ENCODE measurements around the gene SIGLEC12. TPM values are rescaled to one million over a fixed set of nuclear protein-coding genes. Genes with fewer than 3 reads are reported as not detected.

The SIGLEC12 gene
- total and polyA plus RNA-seq, 9 of the 15 experiments (the other 6 are each of a cell fraction or from before 2014, with no cell fraction given) = 0.08 to 1.3 (median 0.54) TPM

DNA sequence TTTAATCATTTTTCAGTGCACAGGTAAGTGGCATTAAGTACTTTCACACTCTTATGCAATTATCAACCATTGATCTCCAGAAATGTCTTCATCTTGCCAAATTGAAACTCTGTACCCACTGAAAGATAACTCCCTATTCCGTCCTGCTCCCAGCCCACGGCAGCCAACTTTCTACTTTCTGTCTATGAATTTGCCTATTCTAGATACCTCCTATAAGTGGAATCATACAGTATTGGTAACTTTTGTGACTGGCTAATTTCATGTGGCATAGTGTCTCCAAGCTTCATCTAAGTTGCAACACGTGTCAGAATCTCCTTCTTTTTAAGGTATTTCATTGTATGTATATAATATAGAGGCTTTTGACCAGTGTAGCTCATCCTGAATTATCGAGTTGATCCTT lies 29.0 kb downstream of the SIGLEC12 start (continued):
- TF ChIP-seq SMAD4 (CRISPR knock-in tag; conservative IDR thresholded peaks at IDR 0.05) (0 out of 2 replicates have a peak, but pooled peaks have one; percentile 7), NELFE (IDR thresholded peaks at IDR 0.05; ENCODE audit: insufficient read depth, insufficient read length) (no peak), MCM5 (IDR thresholded peaks at IDR 0.05; ENCODE audit: low read depth) (no peak), PHB2 (IDR thresholded peaks at IDR 0.05; ENCODE audit: low read depth) (no peak), PTBP1 (IDR thresholded peaks at IDR 0.05; ENCODE audit: low read depth, low read length) (no peak), ZBTB8A (IDR thresholded peaks at IDR 0.05; ENCODE audit: partially characterized antibody) (no peak), NR2C1 (IDR thresholded peaks at IDR 0.05) (no peak), NR2C1 (tag; IDR thresholded peaks at IDR 0.05) (no peak)
- TF ChIP-seq, protein P1, sequence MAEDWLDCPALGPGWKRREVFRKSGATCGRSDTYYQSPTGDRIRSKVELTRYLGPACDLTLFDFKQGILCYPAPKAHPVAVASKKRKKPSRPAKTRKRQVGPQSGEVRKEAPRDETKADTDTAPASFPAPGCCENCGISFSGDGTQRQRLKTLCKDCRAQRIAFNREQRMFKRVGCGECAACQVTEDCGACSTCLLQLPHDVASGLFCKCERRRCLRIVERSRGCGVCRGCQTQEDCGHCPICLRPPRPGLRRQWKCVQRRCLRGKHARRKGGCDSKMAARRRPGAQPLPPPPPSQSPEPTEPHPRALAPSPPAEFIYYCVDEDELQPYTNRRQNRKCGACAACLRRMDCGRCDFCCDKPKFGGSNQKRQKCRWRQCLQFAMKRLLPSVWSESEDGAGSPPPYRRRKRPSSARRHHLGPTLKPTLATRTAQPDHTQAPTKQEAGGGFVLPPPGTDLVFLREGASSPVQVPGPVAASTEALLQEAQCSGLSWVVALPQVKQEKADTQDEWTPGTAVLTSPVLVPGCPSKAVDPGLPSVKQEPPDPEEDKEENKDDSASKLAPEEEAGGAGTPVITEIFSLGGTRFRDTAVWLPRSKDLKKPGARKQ (CRISPR knock-in tag; IDR thresholded peaks at IDR 0.05) = no peak

DNA sequence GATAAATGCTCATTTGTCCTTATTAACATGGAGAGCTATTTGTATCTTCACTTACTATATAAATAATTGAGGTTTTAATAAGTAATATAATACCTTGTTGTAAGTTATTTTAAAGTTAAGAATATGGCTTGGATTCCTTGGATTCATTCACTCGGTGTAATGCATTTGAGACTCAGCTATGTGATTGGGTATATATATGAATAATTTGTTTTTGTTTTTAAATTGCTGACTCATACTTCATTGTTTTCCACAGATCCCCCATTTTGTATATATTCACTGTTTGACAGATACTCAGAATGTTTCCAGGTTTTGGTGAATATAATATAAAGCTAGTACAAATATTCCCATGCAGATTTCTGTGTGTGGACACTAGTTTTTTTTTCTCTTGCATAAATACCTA lies 30.1 kb downstream of the SIGLEC12 start:
- intact Hi-C loops (cut with micrococcal nuclease) (loop anchor here (5.0 kb wide), 2 partner anchors 96 to 171 kb away; no protein-coding TSS in a partner anchor), in situ Hi-C loops (cut with MboI) (loop anchor here (10.0 kb wide), 2 partner anchors 93 to 183 kb away; no protein-coding TSS in a partner anchor)
- Histone ChIP-seq H4K20me1 (replicated peaks; ENCODE audit: control insufficient read depth, insufficient read depth, low read length) (no peaks in the 10 kb centered on the region), H3K4me2 (ENCODE audit: insufficient read depth, low read length) (no peak overlapping the region), H3K9me1 (ENCODE audit: control insufficient read depth, insufficient read depth, low read length) (no peaks in the 10 kb centered on the region), H3K4me1 (replicated peaks in 1 of 2; ENCODE audit: control insufficient read depth in 2 of 2, insufficient read depth in 2 of 2, low read length in 2 of 2) (peaks cover 17 to 31% of the 10 kb centered on the region in 2 experiments), H3K36me3 (ENCODE audit: control insufficient read depth, insufficient read depth, low read length) (peaks cover 28% of the 10 kb centered on the region), H3K27ac (ENCODE audit: extremely low read depth, low read depth, low read length) (peak overlapping the region; percentile 11; the same call in 2 of the 3 replicates), H3K79me2 (ENCODE audit: control insufficient read depth, insufficient read depth, low read length) (peaks cover 63% of the 10 kb centered on the region), H3K4me3 (no peak overlapping the region), H3K27me3 (ENCODE audit: control insufficient read depth in 2 of 2, insufficient read depth in 2 of 2, low read length in 2 of 2) (no peaks in the 10 kb centered on the region), H3K9me3 (replicated peaks; ENCODE audit: control insufficient read depth, insufficient read depth, low read depth, low read length) (peaks cover 2% of the 10 kb centered on the region; the same call in 1 of the 2 replicates), H3K9ac (ENCODE audit: insufficient read depth in 1 of 2, low read depth in 2 of 2, low read length in 2 of 2) (no peak overlapping the region), H2AFZ (ENCODE audit: low read depth, low read length) (no peak overlapping the region)
- CTCF ChIA-PET (ENCODE audit: low intra/inter-chr PET ratio) = no interaction called here
- BruUV-seq (replicated peaks) = no TSS peak
- POLR2A ChIA-PET = interaction anchor here (0.6 to 1.4 kb wide), 2 partner anchors 13 to 183 kb away, joined by 3 read pairs; no protein-coding TSS in a partner anchor
- DNase-seq (ENCODE audit: extremely low read depth in 1 of 4, low spot score in 3 of 4) (no peak), FAIRE-seq (no peak), ATAC-seq (no peak)
- WGBS (ENCODE audit: insufficient coverage, low coverage, missing lambda C conversion rate) = 24% methylated on average over 1 of the region's 1 CpG
- TF ChIP-seq NFE2 (IDR thresholded peaks at IDR 0.05; ENCODE audit: low read depth) (peak; percentile 76), NFE2L1 (tag; IDR thresholded peaks at IDR 0.05; ENCODE audit: borderline replicate concordance, low read depth) (peak; percentile 87), NR2C2 (CRISPR knock-in tag; IDR thresholded peaks at IDR 0.05) (no peak), NR2C2 (tag; IDR thresholded peaks at IDR 0.05) (no peak), MYBL2 (IDR thresholded peaks at IDR 0.05; ENCODE audit: low read depth) (no peak), MYBL2 (CRISPR knock-in tag; IDR thresholded peaks at IDR 0.05; ENCODE audit: borderline replicate concordance) (no peak), MYC (IDR thresholded peaks at IDR 0.05; ENCODE audit: low read depth, low read length) (no peak), MYC (CRISPR knock-in tag; IDR thresholded peaks at IDR 0.05; ENCODE audit: borderline replicate concordance, low read depth) (no peak), BACH1 (tag; IDR thresholded peaks at IDR 0.05) (peak; percentile 46; the same call in 1 of the 2 replicates), ZNF707 (CRISPR knock-in tag; conservative IDR thresholded peaks at IDR 0.05) (no peak), C11orf30 (IDR thresholded peaks at IDR 0.05; ENCODE audit: low read depth) (peak; percentile 92)
- TF ChIP-seq, protein P2, sequence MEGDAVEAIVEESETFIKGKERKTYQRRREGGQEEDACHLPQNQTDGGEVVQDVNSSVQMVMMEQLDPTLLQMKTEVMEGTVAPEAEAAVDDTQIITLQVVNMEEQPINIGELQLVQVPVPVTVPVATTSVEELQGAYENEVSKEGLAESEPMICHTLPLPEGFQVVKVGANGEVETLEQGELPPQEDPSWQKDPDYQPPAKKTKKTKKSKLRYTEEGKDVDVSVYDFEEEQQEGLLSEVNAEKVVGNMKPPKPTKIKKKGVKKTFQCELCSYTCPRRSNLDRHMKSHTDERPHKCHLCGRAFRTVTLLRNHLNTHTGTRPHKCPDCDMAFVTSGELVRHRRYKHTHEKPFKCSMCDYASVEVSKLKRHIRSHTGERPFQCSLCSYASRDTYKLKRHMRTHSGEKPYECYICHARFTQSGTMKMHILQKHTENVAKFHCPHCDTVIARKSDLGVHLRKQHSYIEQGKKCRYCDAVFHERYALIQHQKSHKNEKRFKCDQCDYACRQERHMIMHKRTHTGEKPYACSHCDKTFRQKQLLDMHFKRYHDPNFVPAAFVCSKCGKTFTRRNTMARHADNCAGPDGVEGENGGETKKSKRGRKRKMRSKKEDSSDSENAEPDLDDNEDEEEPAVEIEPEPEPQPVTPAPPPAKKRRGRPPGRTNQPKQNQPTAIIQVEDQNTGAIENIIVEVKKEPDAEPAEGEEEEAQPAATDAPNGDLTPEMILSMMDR (IDR thresholded peaks at IDR 0.05 in 2 of 3, conservative IDR thresholded peaks at IDR 0.05 in 1 of 3; ENCODE audit: insufficient read depth in 2 of 3, low read depth in 1 of 3, low read length in 3 of 3) = no peak

Measured in K562 (cell line).